GM12878 (cell line): ENCODE measurements around the gene SGTA. TPM values are rescaled to one million over a fixed set of nuclear protein-coding genes. Genes with fewer than 3 reads are reported as not detected.
A peak's percentile ranks its signal among the peaks of the same experiment; 100 is the strongest.

Experiments
- ASH2L ChIP-seq: fragments of 300-600, 200-600 bp; sonication (generic); IDR thresholded peaks from 2 replicates; pipeline ENCODE4 v1.6.1; 2017; ENCODE audit warnings: low read depth, mild to moderate bottlenecking, borderline replicate concordance
- GATAD2B ChIP-seq: fragments of 450-650 bp; conservative IDR thresholded peaks from 2 replicates; pipeline ENCODE4 v1.6.1; 2017; ENCODE audit warnings: low read depth, mild to moderate bottlenecking, moderate library complexity
- HCFC1 ChIP-seq: fragments of 150-350 bp; IDR thresholded peaks from 2 replicates; pipeline ENCODE4 v1.6.1; 2014; ENCODE audit warnings: low read length
- HDGF ChIP-seq: fragments of 450-650 bp; IDR thresholded peaks from 2 replicates; pipeline ENCODE4 v1.6.1; 2016; ENCODE audit warnings: antibody characterized with exemption
- KAT2A ChIP-seq: conservative IDR thresholded peaks from 2 replicates; pipeline ENCODE4 v1.6.1; 2011; ENCODE audit warnings: low read depth, low read length; ENCODE audit not compliant: control insufficient read depth
- KDM1A ChIP-seq: fragments of 200-600 bp; sonication (generic); IDR thresholded peaks from 2 replicates; pipeline ENCODE4 v1.6.1; 2016; ENCODE audit warnings: borderline replicate concordance
- NFXL1 ChIP-seq: fragments of 450-650 bp; IDR thresholded peaks from 2 replicates; pipeline ENCODE4 v1.6.1; 2017; ENCODE audit warnings: antibody characterized with exemption, mild to moderate bottlenecking, borderline replicate concordance
- PAX5 ChIP-seq: IDR thresholded peaks from 2 replicates; pipeline ENCODE4 v1.6.1; 2011; ENCODE audit warnings: low read depth, low read length, borderline replicate concordance
- RELA ChIP-seq: fragments of 450-650 bp; IDR thresholded peaks from 2 replicates; pipeline ENCODE4 v1.8.0; 2014; ENCODE audit warnings: borderline replicate concordance; ENCODE audit not compliant: partially characterized antibody
- TCF12 ChIP-seq: IDR thresholded peaks from 2 replicates; pipeline ENCODE4 v1.6.1; 2011; ENCODE audit warnings: low read depth, mild to moderate bottlenecking, low read length
- TCF3 ChIP-seq: IDR thresholded peaks from 2 replicates; pipeline ENCODE4 v1.6.1; 2012; ENCODE audit warnings: low read depth, mild to moderate bottlenecking, low read length, borderline replicate concordance; ENCODE audit not compliant: insufficient read depth
- ZNF217 ChIP-seq: fragments of 450-650 bp; IDR thresholded peaks from 2 replicates; pipeline ENCODE4 v1.6.1; 2017; ENCODE audit warnings: antibody characterized with exemption, mild to moderate bottlenecking
- ZNF24 ChIP-seq: fragments of 450-650 bp; IDR thresholded peaks from 2 replicates; pipeline ENCODE4 v1.6.1; 2017; ENCODE audit warnings: antibody characterized with exemption, mild to moderate bottlenecking
- polyA plus RNA-seq, 11 experiments: library from polyadenylated mRNA; depleted of rRNA in 4 of 11; unstranded in 6 of 11; stranded (reverse) in 5 of 11; fragments of >200 nt; fragmentation: Nextera tagmentation in 4 of 11; fragmentation: Illumina TruSeq in 1 of 11; extraction: Ambion mirVana in 4 of 11; extraction: Trizol in 1 of 11; gene quantifications; 1 replicate in 1 of 11; 2 replicates in 10 of 11; pipeline versions ENCODE4 v1.2.1 to v1.2.3, GENCODE V29; 2011 to 2016; ENCODE audit warnings: inconsistent platforms in 2 of 11, missing spikeins in 2 of 11, low read depth in 1 of 11
- total RNA-seq, 4 experiments: library from RNA; depleted of rRNA in 3 of 4; stranded (reverse); fragments of >200 nt in 3 of 4; fragmentation: Illumina TruSeq in 1 of 4; extraction: Trizol in 1 of 4; gene quantifications; 2 replicates each; pipeline versions ENCODE4 v1.2.1 to v1.2.3, GENCODE V29; 2013 to 2021
- TF ChIP-seq, protein P1 (sequence below): fragments of 450-650 bp; IDR thresholded peaks from 2 replicates; pipeline ENCODE4 v1.6.1; 2016; ENCODE audit warnings: mild to moderate bottlenecking, moderate library complexity, borderline replicate concordance
- TF ChIP-seq, protein P2 (sequence below): IDR thresholded peaks from 2 replicates; pipeline ENCODE4 v1.6.1; 2011; ENCODE audit warnings: borderline replicate concordance, low read depth, mild to moderate bottlenecking, moderate library complexity, low read length; ENCODE audit not compliant: insufficient read depth, poor library complexity, severe bottlenecking
- TF ChIP-seq, protein P3 (sequence below): fragments of 450-650 bp; formaldehyde crosslinking; IDR thresholded peaks from 2 replicates; pipeline ENCODE4 v1.5.0; 2022; ENCODE audit warnings: mild to moderate bottlenecking, missing genetic modification characterization
- TF ChIP-seq, protein P4 (sequence below): fragments of 450-650 bp; formaldehyde crosslinking; IDR thresholded peaks from 2 replicates; pipeline ENCODE4 v1.4.0; 2020; ENCODE audit warnings: mild to moderate bottlenecking, moderate library complexity

Gene SGTA
- total and polyA plus RNA-seq, 10 of the 15 experiments (the other 5 are each of a cell fraction or from before 2014, with no cell fraction given): 2.0 to 102 (median 48.2) TPM

DNA sequence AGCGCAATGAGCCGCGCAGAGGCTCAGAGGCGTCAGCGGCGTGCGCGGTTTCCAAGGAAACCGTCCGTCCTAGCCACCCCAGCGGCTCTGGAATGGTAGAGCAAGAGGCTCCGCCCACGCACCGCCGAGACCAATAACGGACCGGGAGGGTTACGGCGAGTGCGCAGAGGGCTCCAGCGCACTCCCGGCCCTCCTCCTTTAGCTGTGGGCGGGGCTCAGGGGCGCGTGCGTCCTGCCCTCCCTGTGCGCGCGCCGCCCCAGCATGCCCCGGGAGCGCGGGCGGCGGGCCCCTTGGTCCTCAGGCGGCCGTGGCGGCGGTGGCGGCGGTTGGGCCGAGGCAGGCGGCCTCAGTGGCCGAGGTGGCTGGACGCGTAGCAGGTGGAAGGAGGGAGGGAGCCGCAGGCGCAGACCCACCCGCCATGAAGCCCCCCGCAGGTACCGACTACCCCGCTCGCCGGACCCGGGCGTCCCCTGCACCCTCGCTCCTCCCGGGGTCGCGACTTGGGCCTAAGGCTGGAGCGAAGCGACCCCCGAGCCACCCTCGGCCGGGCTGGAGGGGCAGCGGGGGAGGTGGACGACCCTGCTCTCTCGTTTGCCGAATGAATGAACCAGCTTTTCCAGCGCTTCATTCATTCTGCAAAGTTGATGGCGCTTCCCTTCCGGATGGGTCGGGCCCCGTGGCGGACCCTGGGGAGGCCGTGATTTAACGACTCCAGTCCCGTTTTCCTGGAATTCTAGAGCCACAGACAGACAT, 2.3 kb upstream of the SGTA start, which contains the start of gene THOP1 (continued):
- TF ChIP-seq, protein P1, sequence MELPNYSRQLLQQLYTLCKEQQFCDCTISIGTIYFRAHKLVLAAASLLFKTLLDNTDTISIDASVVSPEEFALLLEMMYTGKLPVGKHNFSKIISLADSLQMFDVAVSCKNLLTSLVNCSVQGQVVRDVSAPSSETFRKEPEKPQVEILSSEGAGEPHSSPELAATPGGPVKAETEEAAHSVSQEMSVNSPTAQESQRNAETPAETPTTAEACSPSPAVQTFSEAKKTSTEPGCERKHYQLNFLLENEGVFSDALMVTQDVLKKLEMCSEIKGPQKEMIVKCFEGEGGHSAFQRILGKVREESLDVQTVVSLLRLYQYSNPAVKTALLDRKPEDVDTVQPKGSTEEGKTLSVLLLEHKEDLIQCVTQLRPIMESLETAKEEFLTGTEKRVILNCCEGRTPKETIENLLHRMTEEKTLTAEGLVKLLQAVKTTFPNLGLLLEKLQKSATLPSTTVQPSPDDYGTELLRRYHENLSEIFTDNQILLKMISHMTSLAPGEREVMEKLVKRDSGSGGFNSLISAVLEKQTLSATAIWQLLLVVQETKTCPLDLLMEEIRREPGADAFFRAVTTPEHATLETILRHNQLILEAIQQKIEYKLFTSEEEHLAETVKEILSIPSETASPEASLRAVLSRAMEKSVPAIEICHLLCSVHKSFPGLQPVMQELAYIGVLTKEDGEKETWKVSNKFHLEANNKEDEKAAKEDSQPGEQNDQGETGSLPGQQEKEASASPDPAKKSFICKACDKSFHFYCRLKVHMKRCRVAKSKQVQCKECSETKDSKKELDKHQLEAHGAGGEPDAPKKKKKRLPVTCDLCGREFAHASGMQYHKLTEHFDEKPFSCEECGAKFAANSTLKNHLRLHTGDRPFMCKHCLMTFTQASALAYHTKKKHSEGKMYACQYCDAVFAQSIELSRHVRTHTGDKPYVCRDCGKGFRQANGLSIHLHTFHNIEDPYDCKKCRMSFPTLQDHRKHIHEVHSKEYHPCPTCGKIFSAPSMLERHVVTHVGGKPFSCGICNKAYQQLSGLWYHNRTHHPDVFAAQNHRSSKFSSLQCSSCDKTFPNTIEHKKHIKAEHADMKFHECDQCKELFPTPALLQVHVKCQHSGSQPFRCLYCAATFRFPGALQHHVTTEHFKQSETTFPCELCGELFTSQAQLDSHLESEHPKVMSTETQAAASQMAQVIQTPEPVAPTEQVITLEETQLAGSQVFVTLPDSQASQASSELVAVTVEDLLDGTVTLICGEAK: no peak
- TF ChIP-seq TCF12: peak; percentile 43; the same call in 1 of the 2 replicates
- TF ChIP-seq TCF3: no peak
- TF ChIP-seq ZNF24: 0 out of 2 replicates have a peak, but pooled peaks have one; percentile 74
- no peak for TF ChIP-seq ZNF217
- no peak for TF ChIP-seq KDM1A
- no peak for TF ChIP-seq KAT2A
- no peak for TF ChIP-seq ASH2L
- no peak for TF ChIP-seq PAX5
- TF ChIP-seq, protein P2, sequence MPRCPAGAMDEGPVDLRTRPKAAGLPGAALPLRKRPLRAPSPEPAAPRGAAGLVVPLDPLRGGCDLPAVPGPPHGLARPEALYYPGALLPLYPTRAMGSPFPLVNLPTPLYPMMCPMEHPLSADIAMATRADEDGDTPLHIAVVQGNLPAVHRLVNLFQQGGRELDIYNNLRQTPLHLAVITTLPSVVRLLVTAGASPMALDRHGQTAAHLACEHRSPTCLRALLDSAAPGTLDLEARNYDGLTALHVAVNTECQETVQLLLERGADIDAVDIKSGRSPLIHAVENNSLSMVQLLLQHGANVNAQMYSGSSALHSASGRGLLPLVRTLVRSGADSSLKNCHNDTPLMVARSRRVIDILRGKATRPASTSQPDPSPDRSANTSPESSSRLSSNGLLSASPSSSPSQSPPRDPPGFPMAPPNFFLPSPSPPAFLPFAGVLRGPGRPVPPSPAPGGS: no peak
- peak; percentile 84 for TF ChIP-seq HDGF
- TF ChIP-seq HCFC1: no peak; the same call in 1 of the 2 replicates
- TF ChIP-seq RELA: no peak
- TF ChIP-seq, protein P3, sequence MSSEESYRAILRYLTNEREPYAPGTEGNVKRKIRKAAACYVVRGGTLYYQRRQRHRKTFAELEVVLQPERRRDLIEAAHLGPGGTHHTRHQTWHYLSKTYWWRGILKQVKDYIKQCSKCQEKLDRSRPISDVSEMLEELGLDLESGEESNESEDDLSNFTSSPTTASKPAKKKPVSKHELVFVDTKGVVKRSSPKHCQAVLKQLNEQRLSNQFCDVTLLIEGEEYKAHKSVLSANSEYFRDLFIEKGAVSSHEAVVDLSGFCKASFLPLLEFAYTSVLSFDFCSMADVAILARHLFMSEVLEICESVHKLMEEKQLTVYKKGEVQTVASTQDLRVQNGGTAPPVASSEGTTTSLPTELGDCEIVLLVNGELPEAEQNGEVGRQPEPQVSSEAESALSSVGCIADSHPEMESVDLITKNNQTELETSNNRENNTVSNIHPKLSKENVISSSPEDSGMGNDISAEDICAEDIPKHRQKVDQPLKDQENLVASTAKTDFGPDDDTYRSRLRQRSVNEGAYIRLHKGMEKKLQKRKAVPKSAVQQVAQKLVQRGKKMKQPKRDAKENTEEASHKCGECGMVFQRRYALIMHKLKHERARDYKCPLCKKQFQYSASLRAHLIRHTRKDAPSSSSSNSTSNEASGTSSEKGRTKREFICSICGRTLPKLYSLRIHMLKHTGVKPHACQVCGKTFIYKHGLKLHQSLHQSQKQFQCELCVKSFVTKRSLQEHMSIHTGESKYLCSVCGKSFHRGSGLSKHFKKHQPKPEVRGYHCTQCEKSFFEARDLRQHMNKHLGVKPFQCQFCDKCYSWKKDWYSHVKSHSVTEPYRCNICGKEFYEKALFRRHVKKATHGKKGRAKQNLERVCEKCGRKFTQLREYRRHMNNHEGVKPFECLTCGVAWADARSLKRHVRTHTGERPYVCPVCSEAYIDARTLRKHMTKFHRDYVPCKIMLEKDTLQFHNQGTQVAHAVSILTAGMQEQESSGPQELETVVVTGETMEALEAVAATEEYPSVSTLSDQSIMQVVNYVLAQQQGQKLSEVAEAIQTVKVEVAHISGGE (CRISPR knock-in tag): no peak
- TF ChIP-seq, protein P4, sequence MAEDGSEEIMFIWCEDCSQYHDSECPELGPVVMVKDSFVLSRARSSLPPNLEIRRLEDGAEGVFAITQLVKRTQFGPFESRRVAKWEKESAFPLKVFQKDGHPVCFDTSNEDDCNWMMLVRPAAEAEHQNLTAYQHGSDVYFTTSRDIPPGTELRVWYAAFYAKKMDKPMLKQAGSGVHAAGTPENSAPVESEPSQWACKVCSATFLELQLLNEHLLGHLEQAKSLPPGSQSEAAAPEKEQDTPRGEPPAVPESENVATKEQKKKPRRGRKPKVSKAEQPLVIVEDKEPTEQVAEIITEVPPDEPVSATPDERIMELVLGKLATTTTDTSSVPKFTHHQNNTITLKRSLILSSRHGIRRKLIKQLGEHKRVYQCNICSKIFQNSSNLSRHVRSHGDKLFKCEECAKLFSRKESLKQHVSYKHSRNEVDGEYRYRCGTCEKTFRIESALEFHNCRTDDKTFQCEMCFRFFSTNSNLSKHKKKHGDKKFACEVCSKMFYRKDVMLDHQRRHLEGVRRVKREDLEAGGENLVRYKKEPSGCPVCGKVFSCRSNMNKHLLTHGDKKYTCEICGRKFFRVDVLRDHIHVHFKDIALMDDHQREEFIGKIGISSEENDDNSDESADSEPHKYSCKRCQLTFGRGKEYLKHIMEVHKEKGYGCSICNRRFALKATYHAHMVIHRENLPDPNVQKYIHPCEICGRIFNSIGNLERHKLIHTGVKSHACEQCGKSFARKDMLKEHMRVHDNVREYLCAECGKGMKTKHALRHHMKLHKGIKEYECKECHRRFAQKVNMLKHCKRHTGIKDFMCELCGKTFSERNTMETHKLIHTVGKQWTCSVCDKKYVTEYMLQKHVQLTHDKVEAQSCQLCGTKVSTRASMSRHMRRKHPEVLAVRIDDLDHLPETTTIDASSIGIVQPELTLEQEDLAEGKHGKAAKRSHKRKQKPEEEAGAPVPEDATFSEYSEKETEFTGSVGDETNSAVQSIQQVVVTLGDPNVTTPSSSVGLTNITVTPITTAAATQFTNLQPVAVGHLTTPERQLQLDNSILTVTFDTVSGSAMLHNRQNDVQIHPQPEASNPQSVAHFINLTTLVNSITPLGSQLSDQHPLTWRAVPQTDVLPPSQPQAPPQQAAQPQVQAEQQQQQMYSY (CRISPR knock-in tag): no peak
- TF ChIP-seq NFXL1: no peak
- peak; percentile 92 for TF ChIP-seq GATAD2B
